Measurements from ENCODE around the gene NOB1.
A peak's percentile ranks its signal among the peaks of the same experiment; 100 is the strongest.
"Not testable (repeated sequence)": the region's sequence is repeated elsewhere in the genome, so short reads cannot be mapped to it uniquely, and the experiment has no call there.

Gene NOB1

DNA sequence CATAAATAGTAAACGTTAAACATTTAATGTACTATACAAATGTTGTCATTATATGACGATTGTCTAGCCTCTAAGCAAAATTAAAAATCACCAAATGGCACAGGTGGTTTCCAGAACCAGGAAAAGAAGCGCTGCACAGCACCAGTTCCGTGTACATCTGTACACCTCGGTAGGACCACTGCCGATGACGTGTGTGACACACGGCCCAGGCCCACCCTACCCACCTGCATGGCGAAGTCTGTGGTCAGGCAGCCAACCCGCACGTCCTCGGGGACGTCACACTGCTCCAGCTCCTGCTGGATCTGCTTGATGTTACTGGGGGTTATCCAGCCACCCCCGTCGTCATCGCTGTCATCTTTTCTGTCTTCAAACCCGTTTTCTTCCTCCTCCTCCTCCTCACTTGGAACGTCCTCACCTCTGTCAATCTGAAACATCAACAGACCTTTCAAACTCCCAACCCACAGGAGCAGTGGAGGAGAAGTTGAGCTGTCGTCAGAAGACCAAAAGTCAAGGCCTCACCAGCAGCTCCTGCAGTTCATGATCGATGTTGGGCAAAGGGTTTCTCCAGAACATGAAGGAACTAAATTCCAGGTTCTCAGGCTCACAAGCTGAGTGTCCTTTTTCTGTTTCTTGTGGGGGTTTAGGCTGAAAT lies 5.9 kb downstream of the NOB1 start:
- Histone ChIP-seq H3K27me3 (ENCODE audit: control insufficient read depth, insufficient read depth, low read length) (no peaks in the 10 kb centered on the region), H3K36me3 (ENCODE audit: control insufficient read depth, insufficient read depth, low read length) (peaks cover 33% of the 10 kb centered on the region), H3K4me1 (ENCODE audit: control insufficient read depth, insufficient read depth, low read length) (peaks cover 5% of the 10 kb centered on the region), H3K9ac (ENCODE audit: low read length) (no peak overlapping the region), H3K27ac (ENCODE audit: low read depth, low read length) (no peak overlapping the region), H3K4me3 (ENCODE audit: low read length) (no peak overlapping the region)

DNA sequence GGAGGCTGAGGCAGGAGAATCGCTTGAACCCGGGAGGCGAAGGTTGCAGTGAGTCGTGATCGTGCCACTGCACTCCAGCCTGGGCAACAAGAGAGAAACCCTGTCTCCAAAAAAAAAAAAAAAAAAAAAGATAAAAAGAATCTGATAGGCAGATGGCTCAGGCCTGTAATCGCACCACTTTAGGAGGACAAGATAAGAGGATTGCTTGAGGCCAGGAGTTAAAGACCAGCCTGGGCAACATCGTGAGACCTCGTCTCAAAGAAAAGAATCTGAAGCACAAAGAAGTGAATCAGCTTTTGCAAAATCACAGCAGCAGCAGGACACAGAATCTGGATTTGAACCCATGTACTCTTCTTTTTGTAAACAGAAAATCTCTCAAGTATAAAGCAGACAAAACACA lies 7.6 kb downstream of the NOB1 start:
- Histone ChIP-seq H3K27ac (ENCODE audit: low read depth, low read length) (no peak overlapping the region), H3K9ac (ENCODE audit: low read length) (no peak overlapping the region), H3K4me1 (ENCODE audit: control insufficient read depth, insufficient read depth, low read length) (no peaks in the 10 kb centered on the region), H3K36me3 (ENCODE audit: control insufficient read depth, insufficient read depth, low read length) (peaks cover 48% of the 10 kb centered on the region), H3K4me3 (ENCODE audit: low read length) (no peak overlapping the region), H3K27me3 (ENCODE audit: control insufficient read depth, insufficient read depth, low read length) (no peaks in the 10 kb centered on the region)

DNA sequence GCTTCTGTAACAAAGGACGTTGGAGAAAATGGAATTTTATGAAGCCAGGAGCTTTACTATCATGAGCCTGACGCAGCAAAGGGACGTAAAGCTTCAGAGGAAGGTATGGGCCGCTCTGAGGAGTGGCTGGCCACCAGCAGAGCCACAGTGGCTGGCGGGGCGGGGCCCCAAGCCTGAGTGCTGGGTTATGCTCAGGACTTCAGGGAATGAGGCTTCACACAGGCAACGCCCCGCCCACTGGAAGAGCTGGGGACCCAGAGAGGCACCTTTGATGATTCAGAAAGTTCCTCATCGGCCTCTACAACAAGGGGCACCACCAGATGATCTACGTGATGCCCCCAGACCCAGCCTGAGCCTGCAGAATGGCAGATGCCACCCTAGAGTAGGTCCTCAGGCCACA lies 8.8 kb downstream of the NOB1 start:
- Histone ChIP-seq H3K9ac (ENCODE audit: low read length) (no peak overlapping the region), H3K27me3 (ENCODE audit: control insufficient read depth, insufficient read depth, low read length) (no peaks in the 10 kb centered on the region), H3K27ac (ENCODE audit: low read depth, low read length) (no peak overlapping the region), H3K4me3 (ENCODE audit: low read length) (no peak overlapping the region), H3K4me1 (ENCODE audit: control insufficient read depth, insufficient read depth, low read length) (no peaks in the 10 kb centered on the region), H3K36me3 (ENCODE audit: control insufficient read depth, insufficient read depth, low read length) (peaks cover 49% of the 10 kb centered on the region)

DNA sequence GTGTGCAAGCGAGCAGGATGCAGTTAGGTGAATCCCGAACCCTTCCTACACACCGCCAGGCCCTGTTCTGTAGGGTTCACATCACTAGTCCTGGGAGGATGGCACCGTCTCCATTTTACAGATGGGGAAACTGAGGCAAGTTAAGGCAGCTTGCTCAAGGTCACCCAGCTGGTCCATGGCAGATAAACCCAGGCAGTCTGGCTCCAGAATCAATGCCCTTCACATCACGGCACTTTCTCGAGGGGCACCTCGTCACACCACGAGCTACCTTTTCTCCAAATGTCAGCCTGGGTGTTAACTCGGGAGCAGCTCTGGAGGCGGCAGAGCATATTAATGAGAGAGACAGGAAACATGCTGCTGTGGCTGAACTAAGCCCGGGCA lies 9.5 kb downstream of the NOB1 start:
- H3K27ac ChIP-seq (ENCODE audit: low read depth, low read length) = no peak overlapping the region
- H3K4me1 ChIP-seq (ENCODE audit: control insufficient read depth, insufficient read depth, low read length) = no peaks in the 10 kb centered on the region
- H3K36me3 ChIP-seq (ENCODE audit: control insufficient read depth, insufficient read depth, low read length) = peaks cover 47% of the 10 kb centered on the region

DNA sequence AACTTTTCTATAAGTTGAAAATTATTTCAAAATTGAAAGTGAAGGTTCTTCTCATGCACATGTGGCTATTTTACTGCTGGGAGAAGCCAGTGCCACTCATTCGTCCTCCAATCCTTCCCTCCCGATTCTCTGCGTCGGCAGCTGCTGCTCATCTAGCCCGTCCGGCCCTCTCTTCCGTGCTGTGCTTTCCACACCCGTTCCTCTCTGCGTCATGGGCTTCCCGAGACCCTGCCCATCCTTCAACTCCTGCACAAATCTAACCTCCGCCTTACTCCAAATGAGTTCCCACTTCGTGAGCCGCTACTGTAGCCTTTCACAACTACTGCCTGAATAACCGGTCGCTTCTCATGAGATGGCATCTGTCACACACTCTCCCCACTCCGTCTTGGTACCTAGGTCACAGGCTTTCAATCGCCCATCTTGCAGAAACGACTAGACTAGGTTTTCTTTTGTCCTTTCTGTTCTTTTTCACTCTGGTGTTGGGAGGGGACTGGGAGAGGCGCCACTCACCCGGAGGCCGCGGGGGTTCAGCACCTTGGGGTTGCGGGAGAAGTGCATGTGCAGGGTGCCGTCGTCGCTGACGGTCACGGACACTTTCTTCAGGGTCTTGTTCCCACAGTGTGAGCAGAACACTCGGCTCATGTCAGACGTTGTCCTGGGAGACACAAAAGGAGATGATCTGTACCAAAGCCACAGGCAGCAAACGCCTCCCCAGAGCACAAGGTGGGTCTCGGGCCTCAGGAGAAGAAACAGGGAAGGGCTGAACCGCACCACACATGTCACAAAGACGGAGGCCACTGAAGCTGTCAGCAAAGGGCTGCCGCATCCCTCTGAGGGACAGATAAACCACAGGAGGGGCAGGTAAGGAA lies 10.1 kb downstream of the NOB1 start:
- no peak overlapping the region for H3K9ac ChIP-seq (ENCODE audit: low read length)
- no peak overlapping the region for H3K27ac ChIP-seq (ENCODE audit: low read depth, low read length)
- H3K36me3 ChIP-seq (ENCODE audit: control insufficient read depth, insufficient read depth, low read length) = peaks cover 48% of the 10 kb centered on the region
- no peaks in the 10 kb centered on the region for H3K27me3 ChIP-seq (ENCODE audit: control insufficient read depth, insufficient read depth, low read length)
- no peak overlapping the region for H3K4me3 ChIP-seq (ENCODE audit: low read length)
- no peaks in the 10 kb centered on the region for H3K4me1 ChIP-seq (ENCODE audit: control insufficient read depth, insufficient read depth, low read length)

More for the DNA sequence above, 9.5 kb downstream of the NOB1 start:
- no peaks in the 10 kb centered on the region for H3K27me3 ChIP-seq (ENCODE audit: control insufficient read depth, insufficient read depth, low read length)
- no peak overlapping the region for H3K4me3 ChIP-seq (ENCODE audit: low read length)
- H3K9ac ChIP-seq (ENCODE audit: low read length) = no peak overlapping the region

DNA sequence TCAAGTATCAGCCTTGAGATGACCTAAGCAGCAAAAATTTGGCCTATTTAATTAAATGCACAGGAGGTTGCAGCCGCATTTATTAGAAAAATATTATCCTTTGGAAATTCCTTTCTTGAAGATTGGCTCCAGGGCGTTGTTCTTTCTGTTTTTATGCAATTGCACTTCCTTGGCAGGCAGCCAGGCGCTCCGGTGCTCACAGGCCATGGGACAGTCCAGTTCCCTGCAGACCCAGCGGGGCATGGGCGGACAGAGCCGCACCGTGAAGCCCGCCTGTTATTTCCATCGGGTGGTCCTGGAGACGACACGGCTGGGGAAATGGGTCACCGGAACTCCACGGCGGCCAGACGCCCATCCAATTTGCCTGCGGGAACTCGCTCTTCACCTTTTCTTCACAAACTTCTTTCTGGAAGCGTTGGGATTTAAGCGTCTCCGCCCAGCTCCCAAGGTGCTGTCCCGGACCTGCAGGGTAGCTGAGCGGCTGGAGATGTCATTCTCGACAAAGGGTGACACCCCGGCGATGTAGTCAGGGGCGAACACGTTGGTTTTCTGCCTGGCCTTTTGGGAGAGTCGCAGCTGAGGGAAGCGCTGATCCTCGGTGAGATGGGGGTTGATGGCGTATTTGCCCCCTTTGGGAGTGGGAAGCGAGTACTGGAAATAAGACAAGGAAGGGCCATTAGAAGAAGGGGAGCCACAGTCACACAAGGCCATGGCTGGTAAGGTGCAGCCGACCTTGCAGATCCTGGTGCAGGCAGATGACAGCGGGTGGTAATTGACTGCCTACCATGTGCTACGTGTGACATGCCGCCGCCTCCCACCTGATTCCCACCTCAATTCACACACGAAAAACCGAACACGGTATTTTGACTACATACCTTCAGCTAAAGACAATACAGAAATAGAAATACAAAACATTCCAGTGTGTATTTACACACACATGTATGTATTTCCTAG lies 12.5 kb downstream of the NOB1 start:
- no peaks in the 10 kb centered on the region for H3K27me3 ChIP-seq (ENCODE audit: control insufficient read depth, insufficient read depth, low read length)
- H3K27ac ChIP-seq (ENCODE audit: low read depth, low read length) = no peak overlapping the region
- H3K4me1 ChIP-seq (ENCODE audit: control insufficient read depth, insufficient read depth, low read length) = peaks cover 2% of the 10 kb centered on the region
- peaks cover 39% of the 10 kb centered on the region for H3K36me3 ChIP-seq (ENCODE audit: control insufficient read depth, insufficient read depth, low read length)
- H3K9ac ChIP-seq (ENCODE audit: low read length) = no peak overlapping the region
- no peak overlapping the region for H3K4me3 ChIP-seq (ENCODE audit: low read length)

DNA sequence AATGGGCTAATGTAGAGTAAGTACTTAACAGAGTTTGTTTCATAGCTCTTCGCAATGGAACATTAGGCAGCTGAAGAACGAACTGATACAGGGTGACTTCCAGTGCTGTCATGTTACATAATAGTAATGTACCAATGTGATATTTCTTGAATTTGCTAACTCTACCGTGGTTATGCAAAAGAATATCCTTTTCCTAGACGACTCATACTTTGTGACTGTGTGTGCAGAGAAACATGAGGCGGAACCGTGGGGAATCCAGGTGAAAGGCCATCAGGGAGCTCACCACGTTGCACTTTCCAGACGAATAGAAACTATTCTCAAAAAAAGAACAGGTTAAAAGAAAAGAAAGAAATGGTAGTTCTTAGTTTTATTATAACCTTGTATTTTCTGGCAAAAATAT lies 13.2 kb downstream of the NOB1 start:
- peaks cover 39% of the 10 kb centered on the region for H3K36me3 ChIP-seq (ENCODE audit: control insufficient read depth, insufficient read depth, low read length)
- no peak overlapping the region for H3K27ac ChIP-seq (ENCODE audit: low read depth, low read length)
- H3K9ac ChIP-seq (ENCODE audit: low read length) = no peak overlapping the region
- H3K27me3 ChIP-seq (ENCODE audit: control insufficient read depth, insufficient read depth, low read length) = no peaks in the 10 kb centered on the region
- no peak overlapping the region for H3K4me3 ChIP-seq (ENCODE audit: low read length)
- H3K4me1 ChIP-seq (ENCODE audit: control insufficient read depth, insufficient read depth, low read length) = peaks cover 2% of the 10 kb centered on the region

DNA sequence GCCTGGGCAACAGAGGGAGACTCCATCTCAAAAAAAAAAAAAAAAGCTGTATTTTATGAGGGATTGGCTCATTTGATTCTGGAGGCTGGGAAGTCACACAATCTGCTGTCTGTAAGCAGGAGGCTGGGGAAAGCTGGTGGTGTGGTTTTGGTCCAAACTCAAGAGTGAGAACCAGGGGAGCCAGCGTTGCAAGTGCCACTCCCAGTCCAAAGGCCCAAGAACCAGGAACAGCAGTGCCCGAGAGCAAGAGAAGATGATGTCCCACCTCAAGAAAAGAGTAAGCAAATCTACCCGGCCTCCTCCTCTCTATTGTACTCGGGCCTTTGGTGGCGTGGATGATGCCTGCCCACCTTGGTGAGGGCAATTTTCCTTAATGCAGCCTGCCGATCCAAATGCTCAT lies 22.6 kb downstream of the NOB1 start:
- H3K9ac ChIP-seq (ENCODE audit: low read length) = no peak overlapping the region
- H3K27ac ChIP-seq (ENCODE audit: low read depth, low read length) = no peak overlapping the region
- H3K4me3 ChIP-seq (ENCODE audit: low read length) = no peak overlapping the region
- no peaks in the 10 kb centered on the region for H3K4me1 ChIP-seq (ENCODE audit: control insufficient read depth, insufficient read depth, low read length)
- H3K36me3 ChIP-seq (ENCODE audit: control insufficient read depth, insufficient read depth, low read length) = no peaks in the 10 kb centered on the region
- no peaks in the 10 kb centered on the region for H3K27me3 ChIP-seq (ENCODE audit: control insufficient read depth, insufficient read depth, low read length)

DNA sequence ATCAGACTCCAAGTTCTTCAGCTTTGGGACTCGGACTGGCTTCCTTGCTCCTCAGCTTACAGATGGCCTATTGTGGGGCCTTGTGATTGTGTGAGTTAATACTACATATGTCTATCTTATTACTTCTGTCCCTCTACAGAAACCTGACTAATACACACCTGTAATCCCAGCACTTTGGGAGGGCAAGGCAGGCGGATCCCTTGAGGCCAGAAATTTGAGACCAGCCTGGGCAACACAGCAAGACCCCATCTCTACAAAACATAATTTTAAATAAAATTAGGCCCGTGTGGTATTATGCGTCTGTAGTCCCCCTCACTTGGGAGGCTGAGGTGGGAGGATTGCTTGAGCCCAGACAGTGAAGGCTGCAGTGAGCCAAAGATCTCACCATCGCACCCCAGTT lies 23.4 kb downstream of the NOB1 start:
- not testable (repeated sequence) for H3K4me3 ChIP-seq (ENCODE audit: low read length); H3K9ac ChIP-seq (ENCODE audit: low read length); H3K27me3 ChIP-seq (ENCODE audit: control insufficient read depth, insufficient read depth, low read length); H3K27ac ChIP-seq (ENCODE audit: low read depth, low read length); H3K4me1 ChIP-seq (ENCODE audit: control insufficient read depth, insufficient read depth, low read length); H3K36me3 ChIP-seq (ENCODE audit: control insufficient read depth, insufficient read depth, low read length)

DNA sequence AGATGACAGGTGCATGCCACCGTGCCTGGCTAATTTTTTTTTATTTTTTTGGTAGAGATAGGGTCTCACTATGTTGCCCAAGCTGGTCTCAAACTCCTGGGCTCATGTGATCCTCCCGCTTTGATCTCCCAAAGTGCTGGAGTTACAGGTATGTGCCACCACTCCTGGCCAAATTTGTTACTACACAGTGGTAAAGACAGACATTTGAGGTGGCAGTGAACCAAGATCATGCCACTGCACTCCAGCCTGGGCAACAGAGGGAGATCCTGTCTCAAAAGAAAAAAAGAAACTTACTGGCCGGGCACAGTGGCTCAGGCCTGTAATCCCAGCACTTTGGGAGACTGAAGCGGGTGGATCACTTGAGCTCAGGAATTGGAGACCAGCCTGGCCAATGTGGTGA lies 25.7 kb downstream of the NOB1 start:
- H3K4me3 ChIP-seq (ENCODE audit: low read length); H3K27ac ChIP-seq (ENCODE audit: low read depth, low read length); H3K4me1 ChIP-seq (ENCODE audit: control insufficient read depth, insufficient read depth, low read length); H3K36me3 ChIP-seq (ENCODE audit: control insufficient read depth, insufficient read depth, low read length); H3K27me3 ChIP-seq (ENCODE audit: control insufficient read depth, insufficient read depth, low read length); H3K9ac ChIP-seq (ENCODE audit: low read length): not testable (repeated sequence)

DNA sequence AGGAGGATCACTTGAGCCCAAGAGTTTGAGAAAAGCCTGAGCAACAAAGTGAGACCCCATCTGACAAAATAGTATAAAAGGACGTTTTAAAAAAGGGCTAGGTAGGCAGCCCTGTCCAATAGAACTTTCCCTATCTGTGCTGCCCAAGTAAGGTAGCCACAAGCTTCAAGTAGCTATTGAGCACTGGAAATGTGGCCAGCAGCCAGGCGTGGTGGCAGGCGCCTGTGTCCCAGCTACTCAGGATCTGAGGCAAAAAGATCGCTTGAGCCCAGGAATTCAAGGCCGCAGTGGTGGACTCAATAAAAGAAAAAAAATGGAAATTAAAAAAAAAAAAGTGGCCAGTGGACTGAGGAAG lies 26.8 kb downstream of the NOB1 start:
- no peak overlapping the region for H3K4me3 ChIP-seq (ENCODE audit: low read length)
- H3K4me1 ChIP-seq (ENCODE audit: control insufficient read depth, insufficient read depth, low read length) = peaks cover 2% of the 10 kb centered on the region
- H3K9ac ChIP-seq (ENCODE audit: low read length) = no peak overlapping the region

DNA sequence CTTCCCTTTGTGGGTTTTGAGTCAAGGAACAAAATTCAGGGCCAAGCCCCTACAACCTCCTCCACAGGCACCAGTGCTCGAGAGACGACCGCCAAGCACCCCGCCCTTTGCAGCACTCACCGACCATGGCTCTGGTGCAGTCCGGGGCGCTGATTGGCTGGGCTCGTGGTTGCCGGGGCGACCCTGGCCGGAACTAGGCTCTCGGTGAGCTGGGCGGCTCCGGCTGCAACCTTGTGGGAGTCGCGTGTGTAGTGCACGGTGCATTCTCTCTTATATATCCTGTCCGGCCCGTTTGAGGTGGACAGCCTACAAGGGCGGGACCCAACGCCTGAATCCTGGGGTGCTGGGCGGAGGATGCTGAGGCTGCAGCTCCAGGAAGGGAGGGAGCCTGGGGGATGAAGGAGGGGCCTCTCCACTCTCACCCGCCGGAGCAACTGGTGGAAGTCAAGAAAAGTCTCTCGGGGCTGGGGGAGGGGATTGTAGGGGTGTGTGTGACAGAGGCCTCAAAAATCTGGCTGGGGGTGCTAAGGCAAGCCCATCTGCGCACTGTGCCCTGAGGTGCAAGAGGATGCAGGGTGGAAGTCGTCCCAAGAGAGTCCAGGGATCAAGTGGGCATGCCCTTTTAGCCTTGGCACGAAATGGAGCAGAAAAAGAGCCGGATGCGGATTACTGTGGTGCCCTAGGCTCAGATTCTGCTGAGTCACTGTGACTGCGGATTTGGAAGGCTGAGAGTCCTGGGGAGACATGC lies 28.2 kb downstream of the NOB1 start, which contains the start of gene NQO1:
Gene NQO1 (minus strand): TSS at position 248 of the 748 bp plus-strand sequence. CDS start 121 bp downstream, at position 127.
- H3K4me1 ChIP-seq (ENCODE audit: control insufficient read depth, insufficient read depth, low read length) = peaks cover 2% of the 10 kb centered on the region
- peak within 1 kb of the TSS; percentile 75 for H3K27ac ChIP-seq (ENCODE audit: low read depth, low read length)
- no peaks in the 10 kb centered on the region for H3K36me3 ChIP-seq (ENCODE audit: control insufficient read depth, insufficient read depth, low read length)
- peak within 1 kb of the TSS; percentile 63 for H3K4me3 ChIP-seq (ENCODE audit: low read length)
- peak within 1 kb of the TSS; percentile 7 for H3K9ac ChIP-seq (ENCODE audit: low read length)
- no peaks in the 10 kb centered on the region for H3K27me3 ChIP-seq (ENCODE audit: control insufficient read depth, insufficient read depth, low read length)

More for the DNA sequence above, 26.8 kb downstream of the NOB1 start:
- H3K27me3 ChIP-seq (ENCODE audit: control insufficient read depth, insufficient read depth, low read length) = no peaks in the 10 kb centered on the region
- H3K36me3 ChIP-seq (ENCODE audit: control insufficient read depth, insufficient read depth, low read length) = no peaks in the 10 kb centered on the region
- no peak overlapping the region for H3K27ac ChIP-seq (ENCODE audit: low read depth, low read length)

Measured in rectal smooth muscle tissue (tissue), 1 donor.